Dermis blood vessel endothelial cell (primary cell): ENCODE results near the gene TNFAIP1. TPM values are rescaled to one million over a fixed set of nuclear protein-coding genes. Genes with fewer than 3 reads are reported as not detected.

Source experiments
- DNase-seq: peaks from one replicate; pipeline ENCODE4 v3.0.0; 2010
- total RNA-seq: library from RNA; depleted of rRNA; stranded (reverse); fragments of >200 nt; gene quantifications from 2 replicates; pipeline ENCODE4 v1.2.3, GENCODE V29; 2014

TNFAIP1 gene
- total RNA-seq, 1 donor from 2014 or later = 107 TPM

GRCh38 chr17:28346199-28346580 is 10.6 kb downstream of the TNFAIP1 start:
- DNase-seq = no peak

GRCh38 chr17:28346746-28347246 is 11.2 kb downstream of the TNFAIP1 start:
- DNase-seq = peak; percentile 90

GRCh38 chr17:28347261-28347891 is 11.8 kb downstream of the TNFAIP1 start:
- DNase-seq = peak; percentile 80

- no peak for DNase-seq
Observed at GRCh38 chr17:28348979-28349378, 13.4 kb downstream of the TNFAIP1 start.

GRCh38 chr17:28350271-28350670 is 14.7 kb downstream of the TNFAIP1 start:
- no peak for DNase-seq

- DNase-seq = peak; percentile 96
Observed at GRCh38 chr17:28357061-28357900, 21.7 kb downstream of the TNFAIP1 start, which contains the start of gene POLDIP2. Gene POLDIP2, minus strand, starts transcription at chr17:28357527. Its CDS starts 79 bp downstream, at chr17:28357448.

GRCh38 chr17:28357901-28358197 is 22.3 kb downstream of the TNFAIP1 start:
- DNase-seq = no peak

- no peak for DNase-seq
Observed at GRCh38 chr17:28363186-28363585, 27.6 kb downstream of the TNFAIP1 start.

- no peak for DNase-seq
Observed at GRCh38 chr17:28363776-28364650, 28.5 kb downstream of the TNFAIP1 start.

- no peak for DNase-seq
Observed at GRCh38 chr17:28364665-28365363, 29.3 kb downstream of the TNFAIP1 start, which contains the start of gene SEBOX. Gene SEBOX, minus strand, starts transcription at chr17:28365199. Its CDS starts 48 bp downstream, at chr17:28365151.

- no peak for DNase-seq
Observed at GRCh38 chr17:28365487-28365886, 29.9 kb downstream of the TNFAIP1 start.

- no peak for DNase-seq
Observed at GRCh38 chr17:28366605-28367004, 31.0 kb downstream of the TNFAIP1 start.

- no peak for DNase-seq
Observed at GRCh38 chr17:28367641-28368305, 32.2 kb downstream of the TNFAIP1 start.

- DNase-seq = no peak
Observed at GRCh38 chr17:28368306-28368831, 32.8 kb downstream of the TNFAIP1 start.

GRCh38 chr17:28368915-28369683 is 33.5 kb downstream of the TNFAIP1 start:
- DNase-seq = no peak

GRCh38 chr17:28369684-28370034 is 34.1 kb downstream of the TNFAIP1 start:
- no peak for DNase-seq

GRCh38 chr17:28370035-28370743 is 34.6 kb downstream of the TNFAIP1 start, which contains the start of gene VTN:
Gene VTN, minus strand, starts transcription at chr17:28370307. Its CDS starts 104 bp downstream, at chr17:28370203.
- DNase-seq = peak; percentile 36

GRCh38 chr17:28370744-28371103 is 35.2 kb downstream of the TNFAIP1 start:
- no peak for DNase-seq

GRCh38 chr17:28371245-28372202 is 36.0 kb downstream of the TNFAIP1 start, which contains the start of gene SARM1:
Gene SARM1, plus strand, starts transcription at chr17:28371694. Its CDS starts 339 bp downstream, at chr17:28372033.
- peak; percentile 75 for DNase-seq
